ENCODE measurements around the gene C1QL4.
A peak's percentile ranks its signal among the peaks of the same experiment; 100 is the strongest.

The C1QL4 gene

DNA sequence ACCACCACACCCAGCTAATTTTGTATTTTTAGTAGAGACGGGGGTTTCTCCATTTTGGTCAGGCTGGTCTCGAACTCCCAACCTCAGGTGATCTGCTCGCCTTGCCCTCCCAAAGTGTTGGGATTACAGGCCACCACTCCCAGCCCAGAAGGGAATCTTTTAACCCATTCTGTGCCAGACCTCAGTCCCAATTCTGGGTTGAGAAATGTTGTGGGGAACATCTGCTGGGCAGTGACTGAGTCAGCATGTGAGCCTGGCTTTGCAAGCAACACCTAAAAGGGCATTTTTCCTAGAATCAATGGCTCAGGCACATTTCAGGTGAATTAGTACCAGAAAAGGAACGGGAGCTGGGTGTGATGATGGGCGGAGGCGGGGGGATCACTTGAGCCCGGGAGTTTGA, 22.7 kb upstream of the C1QL4 start:
- no peak overlapping the region for H3K4me3 ChIP-seq (replicated peaks in 1 of 2; ENCODE audit: low read depth in 2 of 2, low read length in 2 of 2)
- no peak for DNase-seq (ENCODE audit: low read depth in 2 of 2)
- TF ChIP-seq, protein P1, sequence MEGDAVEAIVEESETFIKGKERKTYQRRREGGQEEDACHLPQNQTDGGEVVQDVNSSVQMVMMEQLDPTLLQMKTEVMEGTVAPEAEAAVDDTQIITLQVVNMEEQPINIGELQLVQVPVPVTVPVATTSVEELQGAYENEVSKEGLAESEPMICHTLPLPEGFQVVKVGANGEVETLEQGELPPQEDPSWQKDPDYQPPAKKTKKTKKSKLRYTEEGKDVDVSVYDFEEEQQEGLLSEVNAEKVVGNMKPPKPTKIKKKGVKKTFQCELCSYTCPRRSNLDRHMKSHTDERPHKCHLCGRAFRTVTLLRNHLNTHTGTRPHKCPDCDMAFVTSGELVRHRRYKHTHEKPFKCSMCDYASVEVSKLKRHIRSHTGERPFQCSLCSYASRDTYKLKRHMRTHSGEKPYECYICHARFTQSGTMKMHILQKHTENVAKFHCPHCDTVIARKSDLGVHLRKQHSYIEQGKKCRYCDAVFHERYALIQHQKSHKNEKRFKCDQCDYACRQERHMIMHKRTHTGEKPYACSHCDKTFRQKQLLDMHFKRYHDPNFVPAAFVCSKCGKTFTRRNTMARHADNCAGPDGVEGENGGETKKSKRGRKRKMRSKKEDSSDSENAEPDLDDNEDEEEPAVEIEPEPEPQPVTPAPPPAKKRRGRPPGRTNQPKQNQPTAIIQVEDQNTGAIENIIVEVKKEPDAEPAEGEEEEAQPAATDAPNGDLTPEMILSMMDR (IDR thresholded peaks at IDR 0.05; ENCODE audit: low read depth, low read length): no peak

DNA sequence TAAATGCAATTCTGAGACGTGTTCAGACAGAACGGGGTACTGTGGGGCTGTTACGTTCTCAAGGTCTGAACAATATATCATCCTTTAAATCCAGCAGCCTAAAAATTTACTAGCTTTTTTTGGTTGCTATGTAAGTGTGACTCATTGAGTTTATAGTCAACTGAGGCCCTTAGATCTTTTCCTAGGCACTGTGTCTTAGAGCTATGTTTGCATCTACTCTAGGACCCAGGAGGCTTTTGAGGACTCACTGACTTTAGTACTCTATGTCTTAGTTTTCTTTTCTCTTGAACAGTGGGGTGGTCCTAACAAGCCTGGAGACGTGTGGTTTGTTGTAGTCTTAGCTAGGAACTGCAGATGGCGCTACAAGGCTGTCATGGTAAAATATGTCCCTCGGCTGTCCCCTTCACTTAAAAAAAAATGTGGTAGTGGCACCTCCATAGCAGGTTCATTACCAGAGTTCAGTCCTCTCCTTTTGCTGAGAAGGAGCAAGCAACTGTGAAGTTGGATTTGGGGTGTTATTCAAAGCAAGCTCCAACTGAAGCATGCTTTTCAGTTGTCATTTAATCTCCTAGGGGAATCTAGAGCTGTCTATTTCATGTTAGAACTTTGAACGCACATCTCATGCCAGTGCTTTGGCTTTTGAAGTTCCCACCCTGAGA, 21.6 kb upstream of the C1QL4 start:
- peak; percentile 82 to 84 for DNase-seq (ENCODE audit: low read depth in 2 of 2)
- TF ChIP-seq, protein P1 (IDR thresholded peaks at IDR 0.05; ENCODE audit: low read depth, low read length): peak; percentile 80
- H3K4me3 ChIP-seq (replicated peaks in 1 of 2; ENCODE audit: low read depth in 2 of 2, low read length in 2 of 2): no peak overlapping the region

DNA sequence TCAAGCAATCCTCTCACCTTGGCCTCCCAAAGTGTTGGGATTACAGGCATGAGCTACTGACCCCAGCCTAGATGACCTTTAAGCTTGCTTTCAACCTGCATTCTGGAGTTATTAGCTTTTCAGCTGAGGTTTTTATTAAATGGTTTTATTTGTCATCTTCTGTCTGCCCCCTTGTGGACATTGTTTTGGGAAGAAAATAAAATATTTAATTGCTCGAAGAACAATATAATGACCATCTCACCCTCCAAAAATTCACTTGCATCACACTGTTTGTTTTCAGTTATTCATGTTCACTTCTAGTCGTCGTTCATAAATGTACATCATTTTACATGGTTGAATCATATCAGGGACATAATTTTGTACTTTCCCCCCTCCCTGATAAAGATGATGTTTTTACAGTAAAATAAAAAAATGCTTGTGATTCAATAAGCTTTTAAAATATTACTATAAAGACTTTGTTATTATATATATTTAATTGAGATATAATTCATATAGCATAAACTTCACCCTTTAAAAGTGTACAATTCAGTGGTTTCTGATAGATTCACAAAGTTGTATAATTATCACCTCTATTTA, 20.2 kb upstream of the C1QL4 start:
- H3K4me3 ChIP-seq (replicated peaks in 1 of 2; ENCODE audit: low read depth in 2 of 2, low read length in 2 of 2): no peak overlapping the region
- peak; percentile 78 to 95 for DNase-seq (ENCODE audit: low read depth in 2 of 2)
- TF ChIP-seq, protein P1 (IDR thresholded peaks at IDR 0.05; ENCODE audit: low read depth, low read length): peak; percentile 43

DNA sequence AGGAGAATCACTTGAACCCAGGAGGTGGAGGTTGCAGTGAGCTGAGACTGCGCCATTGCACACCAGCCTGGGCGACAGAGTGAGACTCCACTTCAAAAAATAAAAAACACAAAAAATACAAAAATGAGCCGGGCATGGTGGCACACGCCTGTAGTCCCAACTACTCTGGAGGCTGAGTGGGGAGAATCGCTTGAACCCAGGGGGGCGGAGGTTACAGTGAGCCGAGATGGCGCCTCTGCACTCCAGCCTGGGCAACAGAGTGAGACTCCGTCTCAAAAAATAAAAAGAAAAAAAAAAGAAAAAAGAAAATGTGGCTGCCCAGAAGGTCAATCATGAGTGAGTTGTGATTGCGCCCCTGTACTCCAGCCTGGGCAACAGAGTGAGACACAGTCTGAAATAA, 18.9 kb upstream of the C1QL4 start:
- TF ChIP-seq, protein P1 (IDR thresholded peaks at IDR 0.05; ENCODE audit: low read depth, low read length): no peak
- no peak overlapping the region for H3K4me3 ChIP-seq (replicated peaks in 1 of 2; ENCODE audit: low read depth in 2 of 2, low read length in 2 of 2)
- no peak for DNase-seq (ENCODE audit: low read depth in 2 of 2)

DNA sequence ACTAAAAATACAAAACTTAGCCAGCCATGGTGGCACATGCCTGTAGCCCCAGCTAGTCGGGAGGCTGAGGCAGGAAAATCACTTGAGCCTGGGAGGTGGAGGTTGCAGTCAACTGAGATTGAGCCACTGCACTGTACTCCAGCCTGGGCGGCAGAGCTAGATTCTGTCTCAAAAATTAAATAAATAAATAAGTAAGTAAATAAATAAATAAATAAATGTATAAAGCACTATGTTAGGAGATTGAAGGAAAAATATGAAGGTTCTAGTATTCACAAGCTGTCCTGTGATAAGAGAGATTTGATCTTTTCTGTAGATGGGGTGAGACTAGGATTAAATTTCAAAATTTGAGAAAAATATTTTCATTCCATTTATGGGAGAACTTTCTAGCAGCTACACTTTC, 15.4 kb upstream of the C1QL4 start:
- H3K4me3 ChIP-seq (replicated peaks in 1 of 2; ENCODE audit: low read depth in 2 of 2, low read length in 2 of 2): no peak overlapping the region
- no peak for DNase-seq (ENCODE audit: low read depth in 2 of 2)
- TF ChIP-seq, protein P1 (IDR thresholded peaks at IDR 0.05; ENCODE audit: low read depth, low read length): no peak

DNA sequence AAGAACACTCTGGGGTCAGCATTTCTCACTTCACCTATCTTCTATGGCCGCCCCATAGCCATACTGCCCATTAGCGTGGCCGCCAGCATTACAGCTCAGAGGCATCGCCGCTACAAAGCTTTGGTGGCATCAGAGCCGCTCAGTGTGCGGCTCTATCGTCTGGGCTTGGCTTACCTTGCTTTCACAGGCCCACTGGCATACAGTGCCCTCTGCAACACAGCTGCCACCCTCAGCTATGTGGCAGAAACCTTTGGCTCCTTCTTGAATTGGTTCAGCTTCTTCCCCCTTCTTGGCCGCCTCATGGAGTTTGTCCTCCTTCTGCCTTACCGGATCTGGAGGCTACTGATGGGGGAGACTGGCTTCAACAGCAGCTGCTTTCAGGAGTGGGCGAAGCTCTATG, 12.3 kb upstream of the C1QL4 start:
- no peak overlapping the region for H3K4me3 ChIP-seq (replicated peaks in 1 of 2; ENCODE audit: low read depth in 2 of 2, low read length in 2 of 2)
- TF ChIP-seq, protein P1 (IDR thresholded peaks at IDR 0.05; ENCODE audit: low read depth, low read length): no peak
- DNase-seq (ENCODE audit: low read depth in 2 of 2): no peak

Measured in cardiac fibroblast (primary cell).